Trophoblast cell (in vitro differentiated cells and primary cell): ENCODE data around the gene AQP5.
A peak's percentile ranks its signal among the peaks of the same experiment; 100 is the strongest.

Experiments used
- DNase-seq, 2 donors: peaks; one replicate each; pipeline ENCODE4 v3.0.0-alpha.2; 2016
- H2AFZ ChIP-seq: 2 replicates; pipeline ENCODE4 v1.6.1; 2013; ENCODE audit warnings: low read length, moderate library complexity, mild to moderate bottlenecking; ENCODE audit not compliant: insufficient read depth, poor library complexity
- H2AK5ac ChIP-seq: 2 replicates; pipeline ENCODE4 v1.6.1; 2013; ENCODE audit warnings: mild to moderate bottlenecking, low read length
- H2BK120ac ChIP-seq: 2 replicates; pipeline ENCODE4 v1.6.1; 2013; ENCODE audit warnings: low read length, mild to moderate bottlenecking, moderate library complexity; ENCODE audit not compliant: insufficient read depth, poor library complexity
- H2BK12ac ChIP-seq: 2 replicates; pipeline ENCODE4 v1.6.1; 2013; ENCODE audit warnings: mild to moderate bottlenecking, low read length, moderate library complexity
- H2BK5ac ChIP-seq: 2 replicates; pipeline ENCODE4 v1.6.1; 2013; ENCODE audit warnings: low read length, low read depth, moderate library complexity, mild to moderate bottlenecking; ENCODE audit not compliant: poor library complexity
- H3K14ac ChIP-seq: 2 replicates; pipeline ENCODE4 v1.6.1; 2013; ENCODE audit warnings: mild to moderate bottlenecking, low read length
- H3K18ac ChIP-seq: 2 replicates; pipeline ENCODE4 v1.6.1; 2013; ENCODE audit warnings: mild to moderate bottlenecking, low read length
- H3K23ac ChIP-seq: 2 replicates; pipeline ENCODE4 v1.6.1; 2013; ENCODE audit warnings: low read length
- H3K27ac ChIP-seq: 2 replicates; pipeline ENCODE4 v1.5.1; 2013; ENCODE audit warnings: low read depth, mild to moderate bottlenecking, inconsistent platforms, low read length, moderate library complexity
- H3K27me3 ChIP-seq: 2 replicates; pipeline ENCODE4 v1.6.1; 2013; ENCODE audit warnings: inconsistent platforms, mild to moderate bottlenecking, low read length, moderate library complexity; ENCODE audit not compliant: insufficient read depth
- H3K36me3 ChIP-seq, 2 experiments: 1 replicate in 1 of 2; 2 replicates in 1 of 2; pipeline ENCODE4 v1.6.1; 2013; ENCODE audit warnings: low read length in 2 of 2, mild to moderate bottlenecking in 2 of 2, moderate library complexity in 1 of 2; ENCODE audit not compliant: insufficient read depth in 2 of 2, control insufficient read depth in 1 of 2
- H3K4ac ChIP-seq: 2 replicates; pipeline ENCODE4 v1.6.1; 2013; ENCODE audit warnings: low read depth, mild to moderate bottlenecking, low read length, moderate library complexity
- H3K4me1 ChIP-seq, 2 experiments: 1 replicate in 1 of 2; 2 replicates in 1 of 2; pipeline ENCODE4 v1.6.1; 2013; ENCODE audit warnings: low read length in 2 of 2, mild to moderate bottlenecking in 2 of 2, moderate library complexity in 1 of 2; ENCODE audit not compliant: insufficient read depth in 2 of 2, control insufficient read depth in 1 of 2
- H3K4me2 ChIP-seq: 2 replicates; pipeline ENCODE4 v1.6.1; 2013; ENCODE audit warnings: inconsistent platforms, mild to moderate bottlenecking, low read length, moderate library complexity
- H3K4me3 ChIP-seq: 2 replicates; pipeline ENCODE4 v1.5.1; 2013; ENCODE audit warnings: mild to moderate bottlenecking, low read depth, low read length, inconsistent platforms
- H3K79me1 ChIP-seq: one replicate; pipeline ENCODE4 v1.6.1; 2013; ENCODE audit warnings: low read length
- H3K79me2 ChIP-seq: 2 replicates; pipeline ENCODE4 v1.6.1; 2013; ENCODE audit warnings: low read length, mild to moderate bottlenecking; ENCODE audit not compliant: control insufficient read depth, insufficient read depth, poor library complexity
- H3K9ac ChIP-seq: 2 replicates; pipeline ENCODE4 v1.6.1; 2013; ENCODE audit warnings: mild to moderate bottlenecking, low read length
- H3K9me3 ChIP-seq: 2 replicates; pipeline ENCODE4 v1.6.1; 2013; ENCODE audit warnings: low read depth, mild to moderate bottlenecking, control low read depth, inconsistent platforms, low read length; ENCODE audit not compliant: insufficient read depth
- H4K12ac ChIP-seq: 2 replicates; pipeline ENCODE4 v1.6.1; 2013; ENCODE audit warnings: low read depth, mild to moderate bottlenecking, low read length, moderate library complexity
- H4K8ac ChIP-seq: 2 replicates; pipeline ENCODE4 v1.6.1; 2013; ENCODE audit warnings: low read depth, mild to moderate bottlenecking, low read length, moderate library complexity
- H4K91ac ChIP-seq: one replicate; pipeline ENCODE4 v1.6.1; 2013; ENCODE audit warnings: low read depth, mild to moderate bottlenecking, low read length, moderate library complexity
- WGBS: extraction: QIAGEN DNeasy Blood & Tissue Kit; methylation state at CpG from one replicate; pipeline ENCODE4 v1.1.7; 2013; ENCODE audit warnings: missing lambda C conversion rate; ENCODE audit not compliant: insufficient read length, insufficient coverage; ENCODE audit errors: extremely low coverage; 5-methylcytosine and 5-hydroxymethylcytosine counted together

AQP5 gene

DNA sequence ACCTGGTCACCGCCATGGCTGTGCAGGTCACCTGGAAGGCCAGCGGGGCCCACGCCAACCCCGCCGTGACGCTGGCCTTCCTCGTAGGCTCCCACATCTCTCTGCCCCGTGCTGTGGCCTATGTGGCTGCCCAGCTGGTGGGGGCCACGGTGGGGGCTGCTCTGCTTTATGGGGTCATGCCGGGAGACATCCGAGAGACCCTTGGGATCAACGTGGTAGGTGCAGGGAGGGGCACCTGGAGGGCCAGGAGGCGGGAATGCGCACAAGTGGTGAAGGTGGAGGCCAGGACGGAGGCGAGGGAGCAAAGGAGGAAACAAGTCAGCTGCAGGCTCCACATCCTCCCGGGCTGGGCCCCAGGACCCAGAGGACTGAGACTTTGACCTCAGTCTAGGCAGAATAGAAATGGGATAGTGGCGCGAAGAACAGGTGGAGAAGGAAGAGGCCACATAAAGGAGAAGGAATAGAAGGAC is 11.7 kb downstream of the AQP5 start:
- Histone ChIP-seq H3K4me2 (no peak overlapping the region), H3K79me2 (no peaks in the 10 kb centered on the region), H3K9me3 (peaks cover 3% of the 10 kb centered on the region), H4K12ac (no peak overlapping the region), H3K27me3 (no peaks in the 10 kb centered on the region), H4K8ac (no peak overlapping the region), H4K91ac (no peak overlapping the region), H3K36me3 (no peaks in the 10 kb centered on the region), H2BK12ac (no peak overlapping the region), H2AK5ac (no peak overlapping the region), H3K4me3 (no peak overlapping the region), H3K18ac (no peak overlapping the region), H3K4me1 (no peaks in the 10 kb centered on the region), H2BK120ac (no peak overlapping the region), H3K14ac (no peak overlapping the region), H3K27ac (no peak overlapping the region), H3K79me1 (no peaks in the 10 kb centered on the region), H3K4ac (no peak overlapping the region), H3K9ac (no peak overlapping the region), H2AFZ (no peak overlapping the region), H3K23ac (no peak overlapping the region), H2BK5ac (no peak overlapping the region)
- no peak for DNase-seq
- no CpG with 5 or more reads among the region's 19 CpGs for WGBS

DNA sequence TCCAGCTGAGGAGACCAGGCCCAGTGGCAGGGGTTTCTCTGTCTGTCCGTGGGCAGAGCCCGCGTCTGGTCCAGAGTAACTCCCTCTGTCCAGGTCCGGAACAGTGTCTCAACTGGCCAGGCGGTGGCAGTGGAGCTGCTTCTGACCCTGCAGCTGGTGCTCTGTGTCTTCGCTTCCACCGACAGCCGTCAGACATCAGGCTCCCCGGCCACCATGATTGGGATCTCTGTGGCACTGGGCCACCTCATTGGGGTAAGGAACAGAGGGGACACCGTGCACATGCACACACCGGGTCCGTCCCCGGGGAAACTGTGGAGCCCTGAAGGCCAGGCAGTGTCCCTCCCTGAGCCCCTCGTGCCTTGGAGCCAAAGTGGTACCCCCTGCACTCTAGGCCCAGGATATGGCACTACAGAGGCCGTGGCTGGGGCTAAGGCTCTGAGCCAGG is 12.6 kb downstream of the AQP5 start:
- Histone ChIP-seq H3K79me2 (no peaks in the 10 kb centered on the region), H2AK5ac (no peak overlapping the region), H3K4me3 (no peak overlapping the region), H3K27me3 (no peaks in the 10 kb centered on the region), H2BK120ac (no peak overlapping the region), H2AFZ (no peak overlapping the region), H3K14ac (no peak overlapping the region), H3K27ac (no peak overlapping the region), H3K79me1 (no peaks in the 10 kb centered on the region), H3K36me3 (no peaks in the 10 kb centered on the region), H3K4ac (no peak overlapping the region), H2BK12ac (no peak overlapping the region), H3K4me2 (no peak overlapping the region), H2BK5ac (no peak overlapping the region), H3K18ac (no peak overlapping the region), H4K12ac (no peak overlapping the region), H4K91ac (no peak overlapping the region), H3K9ac (no peak overlapping the region), H3K23ac (no peak overlapping the region), H3K9me3 (peaks cover 2% of the 10 kb centered on the region), H4K8ac (no peak overlapping the region), H3K4me1 (no peaks in the 10 kb centered on the region)
- WGBS = no CpG with 5 or more reads among the region's 15 CpGs
- DNase-seq = peak; percentile 62 to 76

DNA sequence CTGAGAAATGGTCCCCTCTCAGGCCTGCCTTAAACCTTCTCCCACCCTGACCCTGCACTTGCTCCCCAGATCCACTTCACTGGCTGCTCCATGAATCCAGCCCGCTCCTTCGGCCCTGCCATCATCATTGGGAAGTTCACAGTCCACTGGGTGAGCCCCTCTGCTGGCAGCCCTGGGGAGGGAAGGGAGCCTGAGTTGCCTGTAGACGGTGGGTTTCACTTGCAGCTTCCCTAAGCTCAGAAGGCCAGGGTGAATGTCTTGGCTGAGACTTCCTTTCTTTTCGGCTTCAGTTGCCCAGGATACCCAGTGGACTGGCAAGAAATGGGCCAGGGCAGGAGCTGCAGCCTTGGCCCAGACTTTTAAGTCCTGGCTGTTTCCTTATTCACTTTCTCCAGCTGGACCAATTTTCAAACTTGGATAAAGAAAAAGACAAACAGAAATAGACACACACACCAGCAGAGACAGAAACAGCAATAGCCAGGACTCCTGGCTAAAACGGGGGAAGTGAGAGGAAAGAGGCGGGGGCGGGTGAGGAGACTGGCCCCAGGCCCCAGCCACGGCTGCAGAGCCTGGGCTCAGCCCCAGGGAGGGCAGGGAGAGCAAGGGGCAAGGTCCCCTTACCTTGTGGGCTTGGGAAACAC is 13.1 kb downstream of the AQP5 start:
- H2BK5ac ChIP-seq = no peak overlapping the region
- H3K9ac ChIP-seq = no peak overlapping the region
- H4K8ac ChIP-seq = no peak overlapping the region
- no peak overlapping the region for H3K4me2 ChIP-seq
- no peak overlapping the region for H3K23ac ChIP-seq
- H3K27ac ChIP-seq = no peak overlapping the region
- no peak overlapping the region for H2AFZ ChIP-seq
- H3K4me3 ChIP-seq = no peak overlapping the region
- H2AK5ac ChIP-seq = no peak overlapping the region
- no peaks in the 10 kb centered on the region for H3K36me3 ChIP-seq
- H3K79me2 ChIP-seq = no peaks in the 10 kb centered on the region
- no CpG with 5 or more reads among the region's 8 CpGs for WGBS
- H3K79me1 ChIP-seq = no peaks in the 10 kb centered on the region
- no peak overlapping the region for H3K4ac ChIP-seq
- H2BK120ac ChIP-seq = no peak overlapping the region
- no peak overlapping the region for H4K91ac ChIP-seq
- H3K18ac ChIP-seq = no peak overlapping the region
- no peaks in the 10 kb centered on the region for H3K4me1 ChIP-seq
- no peak overlapping the region for H3K14ac ChIP-seq
- H3K9me3 ChIP-seq = peaks cover 2% of the 10 kb centered on the region
- H2BK12ac ChIP-seq = no peak overlapping the region
- DNase-seq = no peak
- H3K27me3 ChIP-seq = no peaks in the 10 kb centered on the region
- H4K12ac ChIP-seq = no peak overlapping the region

DNA sequence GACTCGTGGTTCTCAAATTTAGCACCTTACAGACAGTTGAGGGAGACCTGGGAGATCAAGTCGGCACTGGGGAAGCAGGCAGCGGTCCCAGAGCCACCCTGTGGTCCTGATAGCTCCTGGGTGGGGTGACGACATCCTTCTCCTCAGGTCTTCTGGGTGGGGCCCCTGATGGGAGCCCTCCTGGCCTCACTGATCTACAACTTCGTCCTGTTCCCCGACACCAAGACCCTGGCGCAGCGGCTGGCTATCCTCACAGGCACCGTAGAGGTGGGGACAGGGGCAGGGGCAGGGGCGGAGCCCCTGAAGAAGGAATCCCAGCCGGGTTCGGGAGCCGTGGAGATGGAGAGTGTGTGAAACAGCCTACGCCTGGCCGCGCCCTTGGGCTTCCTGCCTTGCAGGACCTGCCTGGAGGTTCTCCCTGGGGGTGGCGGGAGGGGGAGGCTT is 13.7 kb downstream of the AQP5 start:
- Histone ChIP-seq H3K4me1 (no peaks in the 10 kb centered on the region), H3K27me3 (no peaks in the 10 kb centered on the region), H2BK120ac (no peak overlapping the region), H3K23ac (no peak overlapping the region), H2BK5ac (no peak overlapping the region), H3K4me2 (no peak overlapping the region), H3K4ac (no peak overlapping the region), H4K12ac (no peak overlapping the region), H3K9me3 (peaks cover 2% of the 10 kb centered on the region), H3K18ac (no peak overlapping the region), H4K91ac (no peak overlapping the region), H3K9ac (no peak overlapping the region), H3K4me3 (no peak overlapping the region), H3K79me1 (no peaks in the 10 kb centered on the region), H2BK12ac (no peak overlapping the region), H2AK5ac (no peak overlapping the region), H4K8ac (no peak overlapping the region), H3K79me2 (no peaks in the 10 kb centered on the region), H2AFZ (no peak overlapping the region), H3K36me3 (no peaks in the 10 kb centered on the region), H3K27ac (no peak overlapping the region), H3K14ac (no peak overlapping the region)
- WGBS = no CpG with 5 or more reads among the region's 17 CpGs
- no peak for DNase-seq
